SK-N-MC (cell line): Measurements from ENCODE around the gene ANKRD23.

Experiments
- EZH2 ChIP-seq: fragments of 200-600 bp; sonication (generic); IDR thresholded peaks from one replicate; pipeline ENCODE4 v1.6.1; 2017; ENCODE audit warnings: antibody characterized with exemption
- FOXP2 ChIP-seq: optimal IDR thresholded peaks from 2 replicates; pipeline ENCODE3; 2011; ENCODE audit warnings: mild to moderate bottlenecking, moderate library complexity; ENCODE audit not compliant: insufficient read depth; ENCODE audit errors: extremely low read length, control extremely low read depth
- POLR2AphosphoS5 ChIP-seq: IDR thresholded peaks from 2 replicates; pipeline ENCODE4 v1.6.1; 2012; ENCODE audit warnings: mild to moderate bottlenecking, low read depth, low read length, borderline replicate concordance

DNA sequence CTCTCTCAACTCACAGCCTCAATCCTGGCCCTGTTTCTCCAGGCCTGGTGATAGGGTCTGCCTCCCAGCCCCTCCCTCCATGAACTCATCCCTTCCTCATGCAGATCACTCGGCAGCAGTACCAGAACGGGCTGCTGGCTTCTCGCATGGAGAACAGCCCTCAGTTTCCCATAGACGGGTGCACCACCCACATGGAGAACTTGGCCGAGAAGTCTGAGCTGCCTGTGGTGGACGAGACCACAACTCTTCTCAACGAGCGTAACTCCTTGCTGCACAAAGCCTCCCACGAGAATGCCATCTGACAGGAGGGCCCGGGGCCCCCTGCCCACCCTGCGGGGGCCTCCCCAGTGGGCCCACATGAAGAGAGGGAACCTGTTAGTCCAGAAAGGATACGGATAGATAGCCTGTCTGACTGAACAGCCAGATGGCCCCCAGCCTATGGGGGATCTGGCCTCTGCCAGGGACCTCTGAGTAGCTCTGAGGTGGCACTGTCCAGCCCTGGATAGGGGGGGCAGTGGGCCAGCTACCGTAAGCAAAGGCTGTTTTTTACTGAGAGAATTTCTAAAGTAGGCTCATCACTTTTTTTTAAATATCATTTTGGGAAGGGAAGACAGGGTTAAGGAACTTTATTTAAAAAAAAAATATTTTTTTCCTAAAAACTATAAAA is 34.5 kb downstream of the ANKRD23 start:
- TF ChIP-seq EZH2 (no peak), FOXP2 (no peak), POLR2AphosphoS5 (no peak)
